ENCODE measurements around the gene IPMK. TPM values are rescaled to one million over a fixed set of nuclear protein-coding genes. Genes with fewer than 3 reads are reported as not detected.
"Not testable (repeated sequence)": the region's sequence is repeated elsewhere in the genome, so short reads cannot be mapped to it uniquely, and the experiment has no call there.

IPMK gene
- total RNA-seq, 2 donors from 2014 or later, result 14.3 to 20.5 TPM

DNA sequence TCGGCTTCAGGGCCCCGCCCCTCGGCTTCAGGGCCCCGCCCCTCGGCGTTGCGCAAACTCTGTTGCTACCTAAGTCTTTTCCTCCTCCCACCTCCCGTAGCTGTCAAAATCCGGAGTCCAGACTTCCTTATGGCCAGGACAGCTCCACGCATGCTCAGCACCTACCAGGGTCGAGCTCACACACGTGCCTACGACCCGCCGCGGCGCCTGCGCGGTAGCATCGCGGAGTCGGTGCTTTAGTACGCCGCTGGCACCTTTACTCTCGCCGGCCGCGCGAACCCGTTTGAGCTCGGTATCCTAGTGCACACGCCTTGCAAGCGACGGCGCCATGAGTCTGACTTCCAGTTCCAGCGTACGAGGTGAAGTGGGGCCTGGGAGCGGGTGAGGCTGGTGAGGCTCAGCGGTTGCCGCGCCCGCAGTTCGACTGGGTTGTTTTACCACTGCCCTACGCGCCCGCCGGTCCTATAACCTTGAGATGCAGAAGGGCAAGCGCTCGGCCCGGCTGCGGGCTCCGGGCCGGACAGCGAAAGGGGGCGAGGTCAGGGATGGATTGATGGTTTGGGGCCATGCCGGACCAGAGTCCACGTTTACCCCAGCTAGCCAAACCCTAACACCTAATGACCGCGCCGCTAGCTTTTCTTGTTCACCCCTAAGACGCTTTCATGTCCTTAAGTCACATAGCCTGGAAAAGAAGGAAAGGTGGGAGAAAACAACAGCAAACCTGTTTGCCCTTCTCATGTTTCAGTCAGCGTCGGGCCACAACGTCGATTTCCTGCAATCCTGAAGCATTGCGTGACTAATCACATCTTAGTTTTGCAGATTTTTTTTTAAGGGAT lies 1.5 kb upstream of the IPMK start, which contains the start of gene CISD1:
CISD1 (plus strand) TSS at position 217 of the 836 bp plus-strand sequence; CDS start at position 329, 112 bp downstream.
- DNase-seq (peak; percentile 97 to 99), ATAC-seq (peak; percentile 77)
- intact Hi-C loops (cut with DNase I, micrococcal nuclease), result no loop called here

DNA sequence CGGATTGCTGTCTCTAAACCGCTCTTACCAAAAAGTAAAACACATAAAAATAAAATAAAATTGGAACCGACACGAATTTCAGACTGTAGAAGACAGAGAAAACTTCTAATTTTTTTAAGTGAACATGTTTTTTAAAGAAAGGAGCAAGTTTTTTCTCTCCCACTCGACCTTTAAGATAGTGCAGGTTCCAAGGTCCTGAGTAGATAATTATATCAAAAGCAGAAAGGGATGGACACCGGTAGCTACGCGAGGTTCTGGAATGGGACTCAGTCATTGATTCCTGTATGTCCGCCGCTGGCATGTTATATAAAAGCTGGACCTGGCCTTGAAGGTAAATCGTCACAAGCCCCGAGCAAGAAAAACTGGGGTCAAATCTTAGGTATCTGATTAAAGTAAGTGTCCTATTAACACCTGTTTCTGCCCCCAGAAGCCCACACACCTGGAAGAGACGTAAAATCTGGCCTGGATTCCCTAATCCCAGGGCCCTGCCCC lies 806 bp upstream of the IPMK start:
- intact Hi-C loops (cut with DNase I, micrococcal nuclease), result no loop called here
- ATAC-seq (peak; percentile 8), DNase-seq (no peak)

DNA sequence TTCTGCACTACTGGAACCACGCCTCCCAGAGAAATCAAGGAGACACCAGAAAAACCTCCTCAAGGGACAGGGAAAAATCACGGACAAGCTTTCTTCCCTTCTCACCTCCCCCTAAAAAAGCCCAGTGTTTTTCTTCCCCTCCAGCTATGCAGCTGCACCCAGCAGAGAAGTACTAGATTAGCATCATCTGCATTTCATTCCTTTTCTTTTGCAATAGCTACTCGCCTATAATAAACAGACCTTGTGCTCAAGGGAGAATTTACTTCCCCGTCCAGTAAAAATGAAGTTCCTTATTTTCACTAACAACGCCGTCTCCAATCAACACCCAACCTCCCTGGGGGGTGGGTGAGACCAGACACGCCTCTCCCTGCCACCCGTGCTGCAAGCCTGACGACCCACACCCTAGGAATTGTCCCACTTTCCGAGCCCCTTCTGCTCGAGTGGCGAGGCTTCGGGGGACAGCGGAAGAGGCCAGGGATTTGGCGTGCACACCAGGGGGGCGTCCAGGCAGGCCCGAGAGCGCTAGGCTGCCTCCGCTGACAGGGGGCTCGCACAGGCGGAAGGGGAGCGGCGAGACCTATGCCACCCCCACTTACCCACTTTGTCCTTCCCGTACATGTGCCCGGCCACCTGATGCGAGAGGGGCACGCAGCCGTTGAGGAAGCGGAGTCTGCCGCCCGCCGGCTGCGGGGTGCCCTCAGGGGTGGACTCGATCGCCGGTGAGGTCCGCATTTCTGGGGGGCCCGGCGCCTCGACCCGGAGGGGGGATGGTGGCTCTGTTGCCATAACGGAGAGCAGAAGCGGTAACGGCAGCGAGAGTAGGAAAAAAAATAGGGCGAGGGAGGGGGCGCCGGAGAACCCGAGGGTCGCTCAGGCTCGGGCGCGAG lies 625 bp downstream of the IPMK start:
- DNase-seq (peak; percentile 70 to 83), ATAC-seq (peak; percentile 48)
- intact Hi-C loops (cut with DNase I, micrococcal nuclease), result no loop called here

DNA sequence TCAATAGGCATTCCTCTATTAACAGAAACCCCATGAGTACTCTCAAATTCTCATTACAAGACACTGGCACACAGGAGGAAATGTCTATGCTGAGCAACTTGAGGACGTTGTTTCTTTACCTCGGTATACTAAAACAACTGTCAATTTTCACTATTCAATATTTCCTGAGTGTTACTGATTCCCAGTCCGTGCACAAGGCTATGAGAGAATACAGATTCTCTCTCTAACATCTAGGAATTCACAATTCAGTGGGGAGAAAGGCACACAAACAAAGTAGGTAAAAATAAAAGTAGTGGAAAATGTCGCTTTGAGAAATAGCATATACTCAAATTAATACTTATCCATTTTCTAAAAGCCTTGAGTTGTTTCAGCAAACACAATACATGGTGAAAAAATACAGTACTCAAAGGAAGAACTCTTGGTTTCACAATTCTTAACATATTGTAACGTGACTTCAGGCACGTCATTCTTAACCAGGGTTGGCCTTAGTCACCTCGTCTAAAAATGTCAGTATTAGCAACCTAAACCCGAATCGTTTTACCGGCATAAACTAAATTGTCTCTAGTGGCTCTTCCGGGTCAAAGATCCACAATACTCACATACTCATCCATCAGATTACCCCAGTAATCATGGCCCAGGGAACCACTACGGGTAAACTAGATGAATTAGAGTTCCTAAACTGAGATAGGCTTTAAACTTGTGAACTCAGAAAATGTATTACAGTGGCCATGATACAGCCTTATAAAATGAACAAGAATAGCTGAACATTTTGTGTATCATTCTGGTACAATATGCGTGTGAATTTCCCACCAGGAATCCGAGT lies 1.5 kb downstream of the IPMK start:
- ATAC-seq, result peak; percentile 8
- intact Hi-C loops (cut with DNase I, micrococcal nuclease), result no loop called here
- DNase-seq, result no peak

DNA sequence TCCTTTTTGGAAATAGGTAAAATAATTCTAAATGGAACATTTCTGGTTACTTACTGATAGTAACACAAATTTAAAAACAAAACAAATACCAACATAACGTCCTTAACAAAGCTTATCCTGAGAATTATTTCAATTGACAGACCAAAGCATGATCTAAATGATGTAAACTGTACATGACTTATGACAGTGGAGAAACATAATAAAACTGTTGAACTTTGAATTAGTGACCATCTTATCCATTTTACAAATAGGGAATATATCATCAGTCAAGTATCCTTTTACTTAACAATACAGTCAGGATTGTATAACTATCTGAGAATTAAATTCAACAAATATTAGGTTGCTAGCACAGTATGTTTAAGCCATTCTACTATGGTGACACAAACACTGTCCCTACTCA lies 2.4 kb downstream of the IPMK start:
- DNase-seq (no peak), ATAC-seq (no peak)
- intact Hi-C loops (cut with DNase I, micrococcal nuclease), result no loop called here

DNA sequence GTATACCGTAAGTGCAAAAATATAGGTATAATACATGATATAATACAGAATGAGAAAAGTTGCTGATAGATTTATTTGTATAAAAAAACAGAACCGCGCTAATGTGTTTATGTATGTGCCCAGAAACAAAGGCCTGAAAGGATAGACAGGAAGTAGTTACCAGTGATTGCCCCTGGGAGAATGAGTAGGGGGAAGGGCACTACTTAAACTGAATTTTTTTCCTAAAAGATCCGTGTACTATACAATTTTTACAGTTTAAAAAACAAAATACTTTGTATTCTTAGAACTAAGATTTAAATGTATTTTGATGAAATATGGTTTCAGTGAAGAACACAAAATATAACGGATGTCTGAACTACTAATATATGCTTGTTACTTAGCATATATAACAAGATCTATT lies 2.9 kb downstream of the IPMK start:
- intact Hi-C loops (cut with DNase I, micrococcal nuclease), result no loop called here

DNA sequence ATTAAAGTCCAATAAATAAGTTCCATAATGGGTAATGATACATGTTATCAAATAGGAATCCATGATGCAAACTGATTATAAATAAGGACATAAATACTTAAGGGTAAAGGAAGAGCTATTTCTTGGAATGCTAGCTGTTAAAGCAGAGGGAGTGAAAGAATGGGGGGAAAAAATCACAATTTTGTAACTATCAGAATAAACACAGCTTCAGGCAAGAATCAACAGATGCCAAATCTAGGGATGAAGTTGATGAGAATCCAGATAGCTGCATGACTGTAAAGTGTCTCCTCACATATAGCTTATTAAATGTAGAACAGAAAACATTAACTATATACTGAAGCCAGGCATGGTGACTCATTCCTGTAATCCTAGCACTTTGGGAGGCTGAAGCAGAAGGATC lies 4.9 kb downstream of the IPMK start:
- no peak for ATAC-seq
- intact Hi-C loops (cut with DNase I, micrococcal nuclease), result no loop called here

More for the DNA sequence above, 2.9 kb downstream of the IPMK start:
- no peak for DNase-seq
- ATAC-seq, result no peak

DNA sequence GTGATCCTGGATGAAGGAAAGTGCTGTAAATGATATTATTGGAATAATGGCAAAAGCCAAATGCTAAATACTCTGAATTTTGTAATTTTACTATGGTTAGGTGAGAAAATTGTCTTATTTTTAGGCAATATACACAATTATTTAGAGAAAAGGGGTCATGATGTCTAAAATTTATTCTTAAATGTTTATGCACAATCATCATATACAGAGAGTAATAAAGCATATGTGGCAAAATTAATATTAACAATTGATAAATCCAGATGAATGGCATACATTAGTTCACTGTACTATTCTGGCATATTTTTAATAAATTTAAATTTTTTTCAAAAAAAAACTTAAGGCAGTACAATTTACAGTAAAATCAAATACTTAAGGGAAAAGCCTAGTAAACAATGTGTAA lies 7.4 kb downstream of the IPMK start:
- ATAC-seq (no peak), DNase-seq (no peak)
- intact Hi-C loops (cut with DNase I, micrococcal nuclease), result no loop called here

More for the DNA sequence above, 4.9 kb downstream of the IPMK start:
- DNase-seq, result no peak

DNA sequence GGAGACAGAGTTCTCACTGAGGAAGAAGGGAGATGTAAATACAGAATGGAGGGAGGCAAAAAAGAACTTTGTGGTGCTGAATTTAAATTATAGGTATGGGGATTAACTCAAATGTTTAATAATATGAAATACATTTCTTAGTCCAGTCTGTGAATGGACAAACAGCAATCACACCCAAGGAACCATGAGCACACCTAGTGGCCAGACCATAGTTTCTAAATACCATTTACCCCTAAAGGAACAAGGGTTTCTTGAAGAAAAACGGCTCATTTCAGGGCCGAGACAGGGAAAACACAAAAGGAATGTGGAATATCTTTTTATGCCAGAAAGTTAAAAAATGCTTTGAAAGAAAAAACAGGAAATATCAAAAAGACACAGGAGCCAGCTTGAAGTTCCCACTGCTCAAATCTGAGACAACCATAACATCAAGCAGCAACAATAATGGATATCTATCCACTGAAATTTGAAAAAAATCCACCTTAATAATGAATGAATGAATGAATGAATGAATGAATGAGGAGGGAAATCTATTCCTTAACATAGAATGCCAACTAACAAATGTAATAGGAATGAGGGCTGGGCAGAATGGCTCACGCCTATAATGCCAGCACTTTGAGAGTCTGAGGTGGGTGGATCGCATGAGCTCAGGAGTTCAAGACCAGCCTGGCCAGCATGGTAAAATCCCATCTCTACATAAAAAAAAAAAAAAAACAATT lies 8.6 kb downstream of the IPMK start:
- ATAC-seq, result no peak
- no peak for DNase-seq
- intact Hi-C loops (cut with DNase I, micrococcal nuclease), result no loop called here

DNA sequence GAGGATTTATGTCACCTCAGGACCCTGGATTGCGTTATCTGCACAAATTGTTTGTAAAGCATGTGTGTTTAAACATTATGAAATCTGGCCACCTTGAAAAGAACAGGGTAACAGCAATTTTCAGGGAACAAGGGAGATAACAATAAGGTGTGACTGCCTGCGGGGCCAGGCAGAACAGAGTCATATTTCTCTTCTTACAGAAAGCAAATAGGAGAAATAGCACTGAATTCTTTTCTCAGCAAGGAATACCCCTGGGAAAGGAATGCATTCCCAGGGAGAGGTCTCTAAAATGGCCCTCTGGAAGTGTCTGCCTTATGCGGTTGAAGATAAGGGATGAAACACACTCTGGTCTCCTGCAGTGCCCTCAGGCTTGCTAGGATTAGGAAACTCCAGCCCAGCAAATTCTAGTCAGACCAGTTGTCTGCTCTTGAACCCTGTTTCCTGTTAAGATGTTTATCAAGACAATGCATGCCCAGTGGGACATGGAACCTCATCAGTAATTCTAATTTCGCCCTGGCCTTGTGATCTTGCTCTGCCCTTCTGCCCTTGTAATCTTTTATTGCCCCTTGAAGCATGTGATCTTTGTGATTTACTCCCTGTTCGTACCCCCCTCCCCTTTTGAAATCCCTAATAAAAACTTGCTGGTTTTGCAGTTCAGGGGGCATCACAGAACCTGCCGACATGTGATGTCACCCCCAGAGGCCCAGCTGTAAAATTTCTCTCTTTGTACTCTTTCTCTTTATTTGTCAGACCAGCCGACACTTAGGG lies 11.5 kb downstream of the IPMK start:
- ATAC-seq; DNase-seq; intact Hi-C loops (cut with DNase I, micrococcal nuclease): not testable (repeated sequence)

DNA sequence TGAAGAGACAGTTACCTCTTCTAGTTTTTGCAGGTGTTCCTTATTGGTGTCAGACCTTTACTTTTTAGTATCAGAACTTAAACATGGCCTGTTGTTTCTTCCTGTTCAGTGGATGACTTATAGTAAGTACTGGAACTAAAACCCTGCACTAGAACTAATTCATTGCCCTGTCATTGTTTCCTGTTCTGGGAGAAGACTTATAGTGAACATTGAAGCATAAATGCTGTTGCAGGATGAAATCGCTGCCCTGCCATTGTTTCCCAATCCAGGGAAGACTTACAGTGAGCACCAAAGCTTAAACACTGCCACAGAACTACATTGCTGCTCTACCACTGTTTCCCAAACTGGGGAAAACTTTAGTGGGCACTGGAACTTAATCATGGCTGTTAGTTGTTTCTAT lies 13.1 kb downstream of the IPMK start:
- intact Hi-C loops (cut with DNase I, micrococcal nuclease), result no loop called here
- DNase-seq (no peak), ATAC-seq (no peak)

DNA sequence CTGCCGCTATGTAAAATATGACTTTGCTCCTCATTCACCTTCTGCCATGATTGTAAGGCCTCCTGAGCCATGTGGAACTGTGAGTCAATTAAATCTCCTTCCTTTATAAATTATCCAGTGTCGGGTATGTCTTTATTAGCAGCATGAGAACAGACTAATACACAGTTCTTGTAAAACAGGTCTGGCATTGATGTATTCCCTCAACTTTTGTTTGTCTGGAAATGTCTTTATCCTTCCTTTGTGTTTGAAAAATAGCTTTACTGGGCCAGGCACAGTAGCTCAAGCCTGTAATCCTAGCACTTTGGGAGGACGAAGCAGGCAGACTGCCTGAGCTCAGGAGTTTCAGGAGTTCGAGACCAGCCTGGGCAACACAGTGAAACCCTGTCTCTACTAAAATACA lies 14.5 kb downstream of the IPMK start:
- DNase-seq (no peak), ATAC-seq (no peak)
- intact Hi-C loops (cut with DNase I, micrococcal nuclease), result no loop called here

DNA sequence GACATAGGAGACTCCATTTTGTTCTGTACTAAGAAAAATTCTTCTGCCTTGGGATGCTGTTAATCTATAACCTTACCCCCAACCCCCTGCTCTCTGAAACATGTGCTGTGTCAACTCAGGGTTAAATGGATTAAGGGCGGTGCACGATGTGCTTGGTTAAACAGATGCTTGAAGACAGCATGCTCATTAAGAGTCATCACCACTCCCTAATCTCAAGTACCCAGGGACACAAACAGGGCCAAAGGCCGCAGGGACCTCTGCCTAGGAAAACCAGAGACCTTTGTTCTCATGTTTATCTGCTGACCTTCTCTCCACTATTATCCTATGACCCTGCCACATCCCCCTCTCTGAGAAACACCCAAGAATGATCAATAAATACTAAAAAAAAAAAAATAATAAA lies 23.0 kb downstream of the IPMK start:
- DNase-seq; intact Hi-C loops (cut with DNase I, micrococcal nuclease); ATAC-seq: not testable (repeated sequence)

DNA sequence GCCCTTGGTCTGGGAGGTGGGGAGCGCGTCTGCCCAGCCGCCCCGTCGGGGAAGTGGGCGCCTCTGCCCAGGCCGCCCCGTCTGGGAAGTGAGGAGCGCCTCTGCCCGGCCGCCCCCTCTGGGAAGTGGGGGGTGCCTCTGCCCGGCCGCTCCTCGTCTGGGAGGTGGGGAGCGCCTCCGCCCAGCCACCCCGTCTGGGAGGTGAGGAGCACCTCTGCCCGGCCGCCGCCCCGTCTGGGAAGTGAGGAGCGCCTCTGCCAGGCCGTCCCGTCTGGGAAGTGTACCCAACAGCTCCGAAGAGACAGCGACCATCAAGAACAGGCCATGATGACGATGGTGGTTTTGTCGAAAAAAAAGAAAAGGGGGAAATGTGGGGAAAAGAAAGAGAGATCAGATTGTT lies 23.5 kb downstream of the IPMK start:
- intact Hi-C loops (cut with DNase I, micrococcal nuclease); ATAC-seq; DNase-seq: not testable (repeated sequence)

DNA sequence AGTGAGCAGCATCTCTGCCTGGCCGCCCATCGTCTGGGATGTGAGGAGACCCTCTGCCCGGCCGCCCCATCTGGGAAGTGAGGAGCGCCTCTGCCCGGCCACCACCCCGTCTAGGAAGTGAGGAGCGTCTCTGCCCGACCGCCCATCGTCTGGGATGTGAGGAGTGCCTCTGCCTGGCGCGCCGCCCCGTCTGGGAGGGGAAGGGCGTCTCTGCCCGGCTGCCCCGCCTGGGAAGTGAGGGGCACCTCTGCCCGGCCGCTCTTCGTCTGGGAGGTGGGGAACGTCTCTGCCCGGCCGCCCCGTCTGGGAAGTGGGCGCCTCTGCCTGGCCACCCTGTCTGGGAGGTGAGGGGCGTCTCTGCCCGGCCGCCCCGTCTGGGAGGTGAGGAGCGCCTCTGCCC lies 23.9 kb downstream of the IPMK start:
- DNase-seq; intact Hi-C loops (cut with DNase I, micrococcal nuclease); ATAC-seq: not testable (repeated sequence)

DNA sequence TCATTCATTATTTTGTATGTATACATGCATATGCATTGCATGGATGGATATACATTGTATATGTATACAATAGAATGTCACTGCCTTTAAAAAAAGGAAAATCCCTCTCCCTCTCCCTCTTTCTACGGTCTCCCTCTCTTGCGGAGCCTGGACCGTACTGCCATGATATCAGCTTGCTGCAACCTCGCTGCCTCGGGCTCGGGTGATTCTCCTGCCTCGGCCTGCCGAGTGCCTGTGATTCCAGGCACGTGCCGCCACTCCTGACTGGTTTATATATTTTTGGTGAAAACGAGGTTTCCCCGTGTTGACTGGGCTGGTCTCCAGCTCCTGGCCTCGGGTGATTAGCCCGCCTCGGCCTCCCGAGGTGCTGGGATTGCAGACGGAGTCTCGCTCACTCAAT lies 24.4 kb downstream of the IPMK start:
- DNase-seq, result no peak
- no peak for ATAC-seq
- intact Hi-C loops (cut with DNase I, micrococcal nuclease), result no loop called here

DNA sequence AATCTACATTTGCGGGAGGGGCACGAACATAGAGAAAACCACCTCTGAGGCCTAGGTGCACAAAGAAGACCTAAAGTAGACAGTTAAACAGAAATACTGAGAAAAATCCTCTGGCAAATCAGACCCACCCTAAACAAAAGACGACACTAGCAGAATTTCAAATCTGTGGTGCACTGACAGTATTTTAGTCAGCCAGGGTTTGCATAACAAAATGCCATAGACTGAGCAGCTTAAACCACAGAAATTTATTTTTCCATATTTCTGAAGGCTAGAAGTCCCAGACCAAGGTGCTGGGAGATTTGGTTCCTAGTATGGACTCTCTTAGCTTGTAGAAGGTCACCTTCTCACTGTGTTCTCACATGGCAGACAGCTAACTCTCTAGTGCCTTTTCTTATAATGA lies 26.3 kb downstream of the IPMK start:
- no peak for ATAC-seq
- no peak for DNase-seq
- intact Hi-C loops (cut with DNase I, micrococcal nuclease), result no loop called here
